Breast epithelium (tissue), 3 donors: ENCODE results near the gene FYCO1.

ENCODE experiments used
- CTCF ChIP-seq, 3 donors: fragments of 450-650 bp; IDR thresholded peaks; one replicate each; pipeline ENCODE4 v1.5.1; 2016 to 2017; ENCODE audit warnings: antibody characterized with exemption in 3 of 3, mild to moderate bottlenecking in 3 of 3, moderate library complexity in 3 of 3
- POLR2AphosphoS5 ChIP-seq, 3 donors: sonication (generic); formaldehyde crosslinking; IDR thresholded peaks; one replicate each; pipeline ENCODE4 v1.6.1; 2017; ENCODE audit warnings: antibody characterized with exemption in 3 of 3

DNA sequence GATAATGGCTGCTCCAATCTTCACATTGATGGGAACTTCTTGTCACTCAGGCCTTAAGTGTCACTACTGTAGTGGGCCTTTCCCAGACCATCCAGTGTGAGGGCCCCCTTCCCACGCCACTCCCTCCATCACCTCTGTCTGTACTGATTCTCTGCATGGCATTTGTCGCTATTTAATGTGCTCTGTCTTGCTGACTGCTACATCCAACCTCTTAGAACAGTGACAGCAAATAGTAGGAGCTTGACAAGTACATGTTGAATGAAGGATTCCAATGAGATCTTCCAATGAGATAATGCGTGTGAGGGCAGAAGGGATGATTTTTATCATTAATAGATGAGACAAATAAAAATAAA, 114.9 kb downstream of the FYCO1 start:
- TF ChIP-seq CTCF (IDR thresholded peaks at IDR 0.05) (no peak), POLR2AphosphoS5 (IDR thresholded peaks at IDR 0.05) (no peak)
